Esophagus squamous epithelium (tissue), 4 donors: Measurements from ENCODE around the gene RORC.

Experiments used
- CTCF ChIP-seq, 6 experiments: fragments of 450-650 bp in 4 of 6; fragments of 200-600 bp in 2 of 6; sonication (generic) in 2 of 6; IDR thresholded peaks; one replicate each; pipeline ENCODE4 v1.5.1; 2016 to 2019; ENCODE audit warnings: antibody characterized with exemption in 6 of 6, mild to moderate bottlenecking in 4 of 6, moderate library complexity in 4 of 6
- POLR2A ChIP-seq, 4 donors: fragments of 450-650 bp; IDR thresholded peaks; one replicate each; pipeline ENCODE4 v1.6.1; 2017; ENCODE audit warnings: antibody characterized with exemption in 4 of 4, mild to moderate bottlenecking in 4 of 4, moderate library complexity in 3 of 4

DNA sequence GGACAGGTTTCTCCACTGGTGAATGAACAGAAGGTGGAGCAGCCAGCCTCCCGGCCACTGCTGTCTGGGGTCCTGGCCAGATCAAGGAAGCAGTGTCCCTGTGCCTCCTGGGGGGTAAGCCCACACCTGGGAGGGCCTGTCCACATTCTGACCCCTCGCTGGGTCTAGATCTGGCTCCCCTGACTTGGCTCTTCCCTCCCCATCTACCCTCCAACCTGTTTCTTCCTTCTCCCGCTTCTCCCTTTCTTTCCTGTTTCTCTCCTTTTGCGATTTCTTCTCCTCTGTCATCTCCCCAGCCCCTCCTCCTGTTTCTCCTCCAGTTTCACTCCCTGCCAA, 378 bp downstream of the RORC start:
- TF ChIP-seq CTCF (IDR thresholded peaks at IDR 0.05) (no peak), POLR2A (IDR thresholded peaks at IDR 0.05) (no peak)
